RWPE1 (cell line): ENCODE measurements around the gene CTU2.

Source experiments
- CTCF ChIA-PET: fragments of 350-600 bp; sonication (Branson Sonifier 250); formaldehyde crosslinking; extraction: SDS; loops from one replicate; lab custom pipeline; 2021; lab: Yijun Ruan, JAX
- POLR2A ChIA-PET: fragments of 400-600 bp; formaldehyde crosslinking; extraction: SDS; loops from one replicate; lab custom pipeline; 2020; ENCODE audit warnings: antibody characterized with exemption; ENCODE audit not compliant: low non-redundant PET; lab: Yijun Ruan, JAX
- DNase-seq: peaks from one replicate; pipeline ENCODE4 v3.0.0; 2012; ENCODE audit warnings: low spot score
- H3K27ac ChIP-seq: fragments of 450-650 bp; 2 replicates; pipeline ENCODE4 v1.5.1; 2017
- CTCF ChIP-seq: fragments of 450-650 bp; conservative IDR thresholded peaks from 2 replicates; pipeline ENCODE4 v1.5.1; 2017; ENCODE audit warnings: low read depth, mild to moderate bottlenecking

Gene CTU2

GRCh38 chr16:88686062-88686438 lies 20.3 kb upstream of the CTU2 start:
- no peak for TF ChIP-seq CTCF
- H3K27ac ChIP-seq, result no peak overlapping the region
- ChIA-PET POLR2A (interaction anchor here (0.6 kb wide), 1 partner anchor 13 kb away, joined by 3 read pairs; no protein-coding TSS in a partner anchor), CTCF (interaction anchor here (1.8 kb wide), 1 partner anchor 21 kb away, joined by 12 read pairs; no protein-coding TSS in a partner anchor)
- DNase-seq, result no peak

DNA sequence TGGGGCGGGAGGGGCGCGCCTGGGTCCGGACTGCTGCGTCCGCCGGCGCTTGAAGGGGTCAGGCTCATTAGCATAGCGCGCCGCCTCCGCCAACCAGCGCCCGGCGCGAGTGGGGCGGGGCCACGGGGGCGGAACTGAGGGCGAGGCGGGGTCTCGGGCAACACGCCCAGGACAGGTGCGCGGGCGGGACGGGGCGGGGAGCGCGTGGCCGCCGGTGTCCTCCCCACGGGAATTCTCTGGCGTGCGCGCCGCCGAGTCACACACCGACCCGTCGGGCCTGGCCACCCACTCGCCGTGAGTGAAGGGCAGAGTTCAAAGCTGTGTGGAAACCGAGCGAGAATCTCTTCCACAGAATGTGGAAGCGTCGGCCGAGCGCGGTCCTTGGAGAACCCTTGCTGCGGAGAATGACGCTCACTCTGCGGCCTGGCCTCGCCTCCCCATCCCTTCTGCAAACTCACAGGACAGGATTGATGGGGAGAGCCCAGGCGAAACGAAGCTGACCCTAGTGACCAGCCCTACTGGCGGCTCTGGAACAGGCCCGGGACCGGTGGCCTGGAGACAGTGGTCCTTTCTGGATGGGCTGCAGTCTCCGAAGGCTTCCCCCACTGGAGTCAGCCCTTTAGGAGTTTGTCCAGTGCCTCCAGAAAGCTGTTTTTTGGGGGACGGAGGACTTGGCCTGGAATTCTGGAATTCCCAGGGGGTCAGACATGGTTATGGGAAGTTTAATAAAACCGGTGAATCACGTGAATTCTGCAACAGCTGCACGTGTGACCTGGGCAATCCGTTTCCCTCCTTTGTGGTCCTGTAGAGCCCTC lies 19.7 kb upstream of the CTU2 start, which contains the start of gene SNAI3:
TSS of gene SNAI3 (minus strand) at position 69 of the 815 bp plus-strand sequence. CDS start 101 bp downstream, outside the sequence.
- CTCF ChIA-PET, result interaction anchor here (0.9 to 1.0 kb wide), 2 partner anchors 11 to 12 kb away, joined by 5 read pairs; no protein-coding TSS in a partner anchor
- DNase-seq, result peak; percentile 88
- H3K27ac ChIP-seq, result peak within 1 kb of the TSS; percentile 11; the same call in 1 of the 2 replicates
- TF ChIP-seq CTCF, result no peak
- POLR2A ChIA-PET, result interaction anchor here (0.6 kb wide), 1 partner anchor 14 kb away, joined by 3 read pairs; no protein-coding TSS in a partner anchor

GRCh38 chr16:88687254-88687576 lies 19.1 kb upstream of the CTU2 start:
- TF ChIP-seq CTCF, result no peak
- H3K27ac ChIP-seq, result no peak overlapping the region
- ChIA-PET CTCF (interaction anchor here (0.9 to 1.0 kb wide), 2 partner anchors 11 to 13 kb away, joined by 5 read pairs; no protein-coding TSS in a partner anchor), POLR2A (no interaction called here)
- DNase-seq, result no peak

DNA sequence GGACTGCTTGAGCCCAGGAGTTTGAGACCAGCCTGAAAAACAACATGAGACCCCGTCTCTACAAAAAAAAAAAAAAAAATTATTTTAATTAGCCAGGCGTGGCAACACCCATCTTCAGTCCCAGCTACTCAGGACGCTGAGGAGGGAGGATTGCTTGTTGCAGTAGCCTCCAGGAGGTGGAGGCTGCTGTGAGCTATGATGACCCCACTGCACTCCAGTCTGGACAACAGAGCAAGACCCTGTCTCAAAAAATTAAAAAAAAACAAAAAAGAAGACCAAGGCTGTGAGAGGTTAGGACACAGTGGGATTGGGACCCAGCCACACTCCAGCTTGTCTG lies 18.7 kb upstream of the CTU2 start:
- no peak for TF ChIP-seq CTCF
- POLR2A ChIA-PET, result no interaction called here
- no peak overlapping the region for H3K27ac ChIP-seq
- CTCF ChIA-PET, result interaction anchor here (0.9 to 1.0 kb wide), 2 partner anchors 10 to 13 kb away, joined by 5 read pairs; no protein-coding TSS in a partner anchor
- no peak for DNase-seq

GRCh38 chr16:88688013-88688778 lies 18.1 kb upstream of the CTU2 start:
- CTCF ChIA-PET, result no interaction called here
- no peak for DNase-seq
- POLR2A ChIA-PET, result no interaction called here
- no peak overlapping the region for H3K27ac ChIP-seq
- no peak for TF ChIP-seq CTCF
